MM.1S (cell line): ENCODE data around the gene RSL1D1.

Experiments used
- CTCF ChIP-seq: fragments of 300-600 bp; sonication (generic); IDR thresholded peaks from 2 replicates; pipeline ENCODE4 v1.5.1; 2016; ENCODE audit warnings: antibody characterized with exemption, low read length, mixed read lengths
- EZH2 ChIP-seq: fragments of 300-600 bp; sonication (generic); optimal IDR thresholded peaks from 2 replicates; pipeline ENCODE3; 2017; ENCODE audit warnings: low read depth, mild to moderate bottlenecking, antibody characterized with exemption, low read length, mixed read lengths

- TF ChIP-seq CTCF = no peak
- TF ChIP-seq EZH2 = no peak
These were observed 17.2 kb upstream of the RSL1D1 start for GRCh38 chr16:11868412-11868980.
